ENCODE results near the gene TP53I13. TPM values are rescaled to one million over a fixed set of nuclear protein-coding genes. Genes with fewer than 3 reads are reported as not detected.

The TP53I13 gene, protein sequence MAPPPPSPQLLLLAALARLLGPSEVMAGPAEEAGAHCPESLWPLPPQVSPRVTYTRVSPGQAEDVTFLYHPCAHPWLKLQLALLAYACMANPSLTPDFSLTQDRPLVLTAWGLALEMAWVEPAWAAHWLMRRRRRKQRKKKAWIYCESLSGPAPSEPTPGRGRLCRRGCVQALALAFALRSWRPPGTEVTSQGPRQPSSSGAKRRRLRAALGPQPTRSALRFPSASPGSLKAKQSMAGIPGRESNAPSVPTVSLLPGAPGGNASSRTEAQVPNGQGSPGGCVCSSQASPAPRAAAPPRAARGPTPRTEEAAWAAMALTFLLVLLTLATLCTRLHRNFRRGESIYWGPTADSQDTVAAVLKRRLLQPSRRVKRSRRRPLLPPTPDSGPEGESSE
- total RNA-seq, result 10 to 100 TPM; 50.6 to 67.6 TPM

DNA sequence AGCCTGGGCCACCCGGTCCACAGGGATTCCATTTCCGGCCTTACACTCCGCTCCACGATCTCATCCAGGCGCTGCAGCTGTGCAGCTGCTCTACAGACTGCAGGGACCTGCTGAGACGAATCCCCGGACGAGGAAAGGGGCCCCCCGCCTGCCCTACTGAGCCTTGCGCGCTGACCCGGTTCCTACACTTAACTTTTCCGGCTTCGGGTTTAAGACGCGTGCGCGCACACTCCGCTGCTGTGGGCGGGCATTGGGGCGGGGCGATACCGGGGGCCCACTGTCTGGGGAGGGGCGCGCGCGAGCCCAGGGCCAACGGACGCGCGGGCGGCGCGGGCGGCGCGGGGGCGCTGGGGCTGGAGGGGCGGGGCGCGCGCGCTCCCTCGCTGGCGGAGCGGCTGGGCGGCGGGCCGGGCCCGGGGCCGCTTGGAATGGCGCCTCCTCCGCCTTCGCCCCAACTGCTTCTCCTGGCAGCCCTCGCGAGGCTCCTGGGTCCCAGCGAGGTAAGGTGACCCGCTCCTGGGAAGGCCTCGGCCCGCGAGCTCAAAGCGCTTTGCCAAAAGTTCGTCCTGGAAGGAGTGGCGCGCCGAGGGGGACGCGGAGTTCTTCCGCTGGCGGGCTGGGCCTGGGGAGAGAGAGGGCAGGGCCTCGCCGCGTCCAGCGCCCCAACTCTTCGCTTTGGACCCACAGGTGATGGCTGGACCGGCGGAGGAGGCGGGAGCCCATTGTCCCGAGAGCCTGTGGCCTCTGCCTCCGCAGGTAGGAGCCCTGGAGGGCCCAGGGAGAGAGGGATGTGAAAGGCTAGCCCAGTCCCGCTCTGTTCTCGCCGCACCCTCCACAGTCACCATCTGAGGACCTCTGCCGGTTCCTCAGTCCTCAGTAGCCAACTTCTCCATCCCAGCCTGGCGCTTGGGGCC lies at the start of gene TP53I13:
Gene TP53I13, plus strand, starts transcription at position 371 of the 914 bp plus-strand sequence. Its CDS starts 58 bp downstream, at position 429.

DNA sequence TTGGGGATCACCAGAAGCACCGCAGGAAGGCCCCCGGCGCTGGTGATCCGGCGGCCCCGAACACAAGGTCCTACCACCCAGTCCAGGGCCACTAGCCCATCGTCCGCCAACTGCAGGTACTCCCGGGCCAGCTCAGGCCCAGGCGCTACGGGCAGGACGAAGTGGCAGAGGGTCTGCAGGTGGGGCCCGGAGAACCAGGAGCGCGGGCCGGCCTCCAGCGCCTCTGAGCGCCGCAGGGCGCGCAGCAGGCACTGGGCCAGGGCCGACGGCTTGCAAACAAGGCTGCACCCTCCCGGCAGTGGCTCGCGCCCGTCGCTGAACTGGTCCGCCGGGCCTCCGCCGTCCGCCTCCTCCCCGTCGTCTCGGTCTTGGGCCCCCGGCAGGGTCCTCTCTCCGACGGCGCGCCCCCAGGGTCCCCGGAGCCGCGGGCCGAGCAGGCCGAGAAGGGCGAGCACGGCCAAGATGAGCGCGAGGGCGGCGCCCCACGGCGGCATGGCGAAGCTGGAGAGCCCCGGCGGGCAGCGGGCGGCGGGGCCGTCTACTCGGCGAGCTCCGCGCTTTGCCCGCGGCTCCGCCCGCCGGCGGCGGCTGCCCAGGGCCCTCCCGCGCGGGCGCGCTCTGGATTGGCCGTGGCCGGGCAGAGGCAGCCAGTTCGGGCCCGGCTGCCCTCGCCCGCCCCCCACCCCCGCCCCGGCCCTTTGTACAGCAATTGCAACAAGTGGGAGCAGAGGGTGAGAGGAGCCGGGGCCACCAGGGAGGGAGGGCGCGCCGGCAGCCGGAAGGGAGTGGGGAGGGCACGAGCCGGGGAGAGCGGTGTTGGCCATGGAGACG lies 1.8 kb upstream of the TP53I13 start, which contains the start of gene ABHD15:
Gene ABHD15, minus strand, starts transcription at position 565 of the 831 bp plus-strand sequence. Its CDS starts 71 bp downstream, at position 494.

DNA sequence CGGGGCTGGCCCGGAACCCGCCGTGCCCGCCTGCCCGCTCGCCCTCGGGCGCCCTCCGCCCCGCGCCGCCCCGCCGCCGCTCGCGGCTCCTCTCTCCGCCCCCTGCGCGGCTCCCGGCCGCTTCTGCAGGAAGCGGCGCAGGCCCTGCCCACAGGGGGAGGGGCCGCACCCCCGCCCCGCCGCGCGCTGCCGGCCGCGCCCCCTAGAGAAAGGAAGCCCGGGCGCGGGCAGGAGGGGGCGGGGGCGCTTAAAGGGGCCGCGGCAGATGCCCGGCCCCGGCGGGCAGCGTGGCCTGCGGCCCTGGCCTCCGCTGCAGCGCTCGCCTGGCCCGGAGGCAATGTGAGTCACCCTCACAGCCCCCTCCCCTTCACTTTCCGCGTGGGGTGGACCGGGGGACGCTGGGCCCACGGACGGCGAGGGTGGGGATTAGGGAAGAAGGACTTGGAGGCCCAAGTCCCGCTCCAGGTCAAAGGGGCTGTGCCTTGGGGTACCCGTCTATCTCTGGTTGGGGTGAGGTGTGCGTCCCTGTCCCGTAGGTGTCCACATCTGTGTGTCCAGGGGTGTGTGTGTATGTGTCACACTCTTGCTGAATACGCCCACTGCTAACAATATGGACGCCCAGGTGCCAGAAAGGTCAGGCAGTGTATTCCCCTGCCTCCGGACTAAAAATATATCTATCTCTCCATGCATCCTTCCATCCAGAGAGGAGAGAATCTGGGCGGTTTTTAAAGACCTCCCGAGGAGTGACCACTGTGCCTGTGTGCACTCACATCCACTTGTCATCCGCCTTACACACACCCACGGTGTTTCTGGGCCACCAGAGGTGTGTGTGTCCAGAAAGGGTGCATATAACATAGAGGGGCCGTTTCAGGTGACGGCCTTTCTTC lies 21.3 kb downstream of the TP53I13 start, which contains the start of gene GIT1:
Gene GIT1, minus strand, starts transcription at position 125 of the 887 bp plus-strand sequence. CDS start 270 bp downstream, outside the sequence.

DNA sequence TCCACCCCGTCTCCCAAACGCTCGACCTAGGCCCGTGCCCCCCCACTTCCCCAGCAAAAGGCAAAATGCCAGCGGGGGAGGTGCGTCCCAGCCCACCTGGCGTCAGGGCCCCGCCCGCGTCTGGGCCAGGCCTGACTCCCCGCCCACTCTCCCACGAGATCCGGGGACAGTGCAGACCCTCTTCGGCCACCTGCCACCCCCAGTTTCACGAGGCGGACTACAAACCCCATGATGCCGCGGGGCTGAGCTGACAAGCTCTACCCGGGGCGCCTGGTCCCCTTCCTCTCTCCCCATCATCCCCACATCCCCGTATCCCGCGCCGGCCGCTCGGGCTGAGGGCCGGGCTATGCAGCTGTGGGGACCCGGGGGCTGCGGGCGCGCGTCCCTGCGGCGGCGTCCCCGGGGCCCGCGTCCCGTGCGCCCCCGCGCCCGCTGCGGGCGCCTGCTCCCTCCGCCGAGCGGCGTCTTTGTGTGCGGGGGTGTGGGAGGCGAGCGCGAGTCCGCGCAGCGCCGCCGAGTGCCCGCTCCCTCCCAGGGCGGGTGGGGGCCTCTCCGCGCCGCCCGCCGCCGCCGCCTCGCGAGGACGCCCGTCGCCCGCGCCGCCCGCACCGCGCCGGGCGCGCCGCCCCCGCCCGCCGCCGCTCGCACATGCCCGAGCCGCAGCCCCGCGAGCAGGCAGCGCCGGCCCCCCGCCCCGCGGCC lies 24.5 kb downstream of the TP53I13 start, which contains the start of gene ANKRD13B:
Gene ANKRD13B, plus strand, starts transcription at position 283 of the 702 bp plus-strand sequence. CDS start 490 bp downstream, outside the sequence.

Other genes starting within 250 kb of the TP53I13 start
- gene TAOK1, start 178.3 kb upstream of the TP53I13 start, total RNA-seq, result 10 to 100 TPM; 43.4 to 44.6 TPM
- 1 to 10 TPM; 8.3 to 10.0 TPM for gene ABHD15, start 1.7 kb upstream of the TP53I13 start, total RNA-seq
- gene GIT1, start 20.9 kb downstream of the TP53I13 start, total RNA-seq, result 10 to 100 TPM; 44.7 to 61.3 TPM
- gene ANKRD13B, start 24.4 kb downstream of the TP53I13 start, total RNA-seq, result 1 to 10 TPM; 4.3 to 5.2 TPM
- gene CORO6, start 54.2 kb downstream of the TP53I13 start, total RNA-seq, result 1 to 10 TPM; 1.4 to 1.7 TPM